RPMI7951 (cell line): Measurements from ENCODE around the gene ENOSF1. TPM values are rescaled to one million over a fixed set of nuclear protein-coding genes. Genes with fewer than 3 reads are reported as not detected.

Experiments
- DNase-seq: peaks from one replicate; pipeline ENCODE4 v3.0.0-alpha.2; 2012; ENCODE audit warnings: low read depth
- total RNA-seq: library from RNA; depleted of rRNA; stranded (reverse); fragments of >200 nt; shearing (Covaris generic); gene quantifications from 2 replicates; pipeline ENCODE4 v1.2.3, GENCODE V29; 2014; rRNA removed

The ENOSF1 gene
- total RNA-seq, 1 experiment from 2014 or later: 29.8 TPM

GRCh38 chr18:635171-635570 is 77.3 kb downstream of the ENOSF1 start:
- no peak for DNase-seq

- peak; percentile 80 for DNase-seq
Measured at GRCh38 chr18:634551-635045, 77.8 kb downstream of the ENOSF1 start.

- no peak for DNase-seq
Measured at GRCh38 chr18:631560-631959, 80.9 kb downstream of the ENOSF1 start.

- DNase-seq: no peak
Measured at GRCh38 chr18:629269-630150, 82.9 kb downstream of the ENOSF1 start.

- no peak for DNase-seq
Measured at GRCh38 chr18:627231-627630, 85.2 kb downstream of the ENOSF1 start.

- peak; percentile 58 for DNase-seq
Measured at GRCh38 chr18:623761-624620, 88.4 kb downstream of the ENOSF1 start.

GRCh38 chr18:622289-622688 is 90.1 kb downstream of the ENOSF1 start:
- no peak for DNase-seq

GRCh38 chr18:621291-622043 is 91.0 kb downstream of the ENOSF1 start:
- DNase-seq: peak; percentile 69

Other genes with a start within 250 kb of the ENOSF1 start
- gene COLEC12, start 211.9 kb downstream of the ENOSF1 start, total RNA-seq: 95.0 and 103 TPM in 2 replicates
- gene CETN1, start 132.2 kb downstream of the ENOSF1 start, total RNA-seq: not detected in 2 replicates
- 0.12 TPM in 1 of 2 replicates, not detected in the other for gene CLUL1, start 115.6 kb downstream of the ENOSF1 start, total RNA-seq
- gene TYMS, start 55.0 kb downstream of the ENOSF1 start, total RNA-seq: 46.7 and 54.4 TPM in 2 replicates
- 69.1 and 93.9 TPM in 2 replicates for gene YES1, start 99.6 kb upstream of the ENOSF1 start, total RNA-seq
- 0.10 TPM in 1 of 2 replicates, not detected in the other for gene ADCYAP1, start 192.2 kb upstream of the ENOSF1 start, total RNA-seq